HG03095 (cell line): Measurements from ENCODE around the gene CCDC149.

Experiments used
- ATAC-seq: cut with Tn5 transposase; IDR thresholded peaks from one replicate; pipeline ENCODE4 v1.9.1; 2021; ENCODE audit warnings: moderate library complexity; ENCODE audit not compliant: unreplicated experiment

Gene CCDC149

DNA sequence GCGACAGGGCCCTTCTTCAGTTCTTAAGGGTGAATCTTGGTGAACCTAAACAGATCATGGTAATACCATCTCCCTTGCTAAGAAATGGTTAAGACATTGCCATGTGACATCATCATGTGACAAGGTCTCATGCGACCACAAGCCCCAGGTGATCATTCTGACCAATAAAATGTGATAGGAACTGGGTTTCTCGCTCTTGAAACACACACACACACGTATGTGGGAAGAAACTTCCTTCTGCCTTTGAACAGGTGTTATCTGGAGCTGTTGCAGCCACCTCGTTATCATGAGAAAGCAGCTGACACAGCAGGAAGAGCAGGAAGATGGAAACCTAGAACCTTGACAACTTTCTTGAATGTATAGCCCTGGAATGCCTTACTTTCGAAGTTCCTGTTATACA lies 107.3 kb downstream of the CCDC149 start:
- ATAC-seq = no peak

DNA sequence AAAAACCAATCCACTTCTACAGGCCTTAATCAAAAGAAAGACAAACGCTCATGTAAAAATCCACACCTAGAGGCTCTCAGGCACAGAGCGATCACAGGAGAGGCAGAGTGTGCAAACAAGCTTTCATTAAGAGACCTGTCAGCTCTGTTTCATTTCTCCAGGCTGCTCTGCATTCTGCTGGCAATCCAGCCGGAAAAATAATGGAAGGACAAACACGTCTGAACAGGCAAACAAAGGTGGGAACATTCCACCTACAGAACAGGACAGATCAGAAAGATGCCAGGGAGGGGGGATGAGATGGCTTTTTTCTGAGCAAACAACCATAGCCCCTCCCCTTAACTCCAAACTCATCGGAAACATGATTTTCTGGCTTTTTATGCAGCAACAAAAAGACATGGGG lies 107.8 kb downstream of the CCDC149 start:
- ATAC-seq = no peak

DNA sequence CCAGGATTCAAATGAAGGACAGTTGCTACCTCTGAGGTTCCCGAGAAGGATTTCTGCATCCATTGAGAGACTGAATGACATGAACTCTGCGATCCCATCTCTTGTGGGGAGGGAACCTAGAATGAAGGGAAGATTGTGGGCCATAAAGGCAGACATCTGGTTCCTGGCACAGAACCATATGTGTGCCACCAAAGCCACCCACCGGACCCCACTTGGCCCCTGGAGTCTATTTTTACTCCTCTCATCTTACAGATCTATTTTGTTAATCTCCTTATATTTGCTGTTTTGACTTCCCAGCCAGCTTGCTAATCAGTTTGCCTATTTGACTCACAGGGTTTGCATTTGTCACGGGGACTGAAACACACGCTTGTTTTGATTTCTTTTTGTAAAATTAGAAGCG lies 110.2 kb downstream of the CCDC149 start:
- ATAC-seq = no peak

DNA sequence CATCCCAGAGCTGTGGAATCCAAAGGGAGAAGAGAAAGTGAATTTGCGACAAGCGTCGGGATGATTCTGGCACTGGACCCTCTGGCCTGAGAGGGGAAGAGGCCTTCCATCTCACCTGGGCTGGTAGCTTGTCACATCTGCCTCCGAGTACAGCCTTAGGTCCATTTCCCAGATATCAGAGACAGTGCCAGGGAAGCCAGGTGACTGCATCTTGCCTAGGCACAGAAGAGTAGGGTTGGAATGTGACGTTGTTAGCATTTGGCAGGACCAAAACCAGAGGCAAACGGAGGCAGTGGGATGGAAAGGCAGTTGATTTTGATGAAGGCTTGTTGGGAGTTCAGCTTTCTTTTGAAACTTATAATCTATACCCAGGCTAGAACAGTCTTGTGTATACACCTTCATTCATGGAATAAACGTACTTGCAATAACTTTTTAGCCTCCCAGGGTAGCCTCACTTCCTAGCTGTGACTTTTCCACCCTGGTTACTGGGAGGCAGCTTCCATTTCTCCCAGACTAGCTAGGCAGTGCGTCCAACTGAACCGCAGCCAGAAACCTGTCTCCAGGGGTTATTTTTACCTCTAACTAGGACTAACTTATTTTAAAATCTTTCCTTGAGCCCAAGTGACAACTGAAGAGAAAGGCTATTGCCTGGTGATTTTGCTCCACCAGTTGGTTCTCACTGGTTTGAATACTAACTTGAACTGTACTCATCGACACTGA lies 111.5 kb downstream of the CCDC149 start:
- ATAC-seq = no peak

DNA sequence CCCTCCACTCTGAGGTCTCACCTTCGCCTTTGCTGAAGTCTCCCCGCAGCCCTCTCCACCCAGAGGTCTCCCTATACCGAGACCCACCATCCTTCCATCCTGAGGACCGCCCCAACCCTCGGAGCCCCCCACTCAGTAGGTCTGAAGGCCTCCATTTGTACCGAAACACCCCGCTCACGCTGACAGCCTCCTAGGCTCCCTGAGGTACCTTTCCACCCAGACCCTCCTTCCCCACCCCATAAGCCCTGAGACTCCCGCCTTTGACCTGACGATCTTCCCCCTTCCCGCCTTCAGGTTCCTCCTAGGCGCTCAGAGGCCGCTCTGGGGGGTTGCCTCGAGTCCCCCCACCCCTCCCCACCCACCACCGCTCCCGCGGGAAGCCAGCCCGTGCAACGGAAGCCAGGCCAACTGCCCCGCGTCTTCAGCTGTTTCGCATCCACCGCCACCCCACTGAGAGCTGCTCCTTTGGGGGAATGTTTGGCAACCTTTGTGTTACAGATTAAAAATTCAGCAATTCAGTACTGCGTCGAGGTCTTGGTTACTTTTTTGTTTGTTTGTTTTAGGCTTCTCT lies 112.4 kb downstream of the CCDC149 start:
- no peak for ATAC-seq

DNA sequence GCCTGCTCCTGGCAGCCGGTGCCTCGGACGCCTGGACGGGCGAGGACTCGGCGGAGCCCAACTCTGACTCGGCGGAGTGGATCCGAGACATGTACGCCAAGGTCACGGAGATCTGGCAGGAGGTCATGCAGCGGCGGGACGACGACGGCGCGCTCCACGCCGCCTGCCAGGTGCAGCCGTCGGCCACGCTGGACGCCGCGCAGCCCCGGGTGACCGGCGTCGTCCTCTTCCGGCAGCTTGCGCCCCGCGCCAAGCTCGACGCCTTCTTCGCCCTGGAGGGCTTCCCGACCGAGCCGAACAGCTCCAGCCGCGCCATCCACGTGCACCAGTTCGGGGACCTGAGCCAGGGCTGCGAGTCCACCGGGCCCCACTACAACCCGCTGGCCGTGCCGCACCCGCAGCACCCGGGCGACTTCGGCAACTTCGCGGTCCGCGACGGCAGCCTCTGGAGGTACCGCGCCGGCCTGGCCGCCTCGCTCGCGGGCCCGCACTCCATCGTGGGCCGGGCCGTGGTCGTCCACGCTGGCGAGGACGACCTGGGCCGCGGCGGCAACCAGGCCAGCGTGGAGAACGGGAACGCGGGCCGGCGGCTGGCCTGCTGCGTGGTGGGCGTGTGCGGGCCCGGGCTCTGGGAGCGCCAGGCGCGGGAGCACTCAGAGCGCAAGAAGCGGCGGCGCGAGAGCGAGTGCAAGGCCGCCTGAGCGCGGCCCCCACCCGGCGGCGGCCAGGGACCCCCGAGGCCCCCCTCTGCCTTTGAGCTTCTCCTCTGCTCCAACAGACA lies 113.1 kb downstream of the CCDC149 start:
- no peak for ATAC-seq

DNA sequence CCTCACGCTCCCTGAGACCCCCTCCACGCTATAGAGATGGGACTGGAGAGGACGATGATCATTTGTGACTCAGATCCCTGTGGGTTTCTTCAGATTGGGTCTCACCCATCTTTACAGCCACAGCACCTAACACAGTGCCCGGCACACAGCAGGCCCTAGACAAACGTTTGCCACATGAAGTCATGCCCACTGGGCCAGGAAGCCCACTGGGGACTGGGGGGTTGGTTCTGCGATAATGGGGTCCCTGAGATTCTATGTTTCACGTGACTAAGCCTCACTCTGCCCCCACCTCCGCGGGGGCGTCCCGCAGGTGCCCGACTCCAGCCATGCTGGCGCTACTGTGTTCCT lies 113.7 kb downstream of the CCDC149 start:
- ATAC-seq = no peak

DNA sequence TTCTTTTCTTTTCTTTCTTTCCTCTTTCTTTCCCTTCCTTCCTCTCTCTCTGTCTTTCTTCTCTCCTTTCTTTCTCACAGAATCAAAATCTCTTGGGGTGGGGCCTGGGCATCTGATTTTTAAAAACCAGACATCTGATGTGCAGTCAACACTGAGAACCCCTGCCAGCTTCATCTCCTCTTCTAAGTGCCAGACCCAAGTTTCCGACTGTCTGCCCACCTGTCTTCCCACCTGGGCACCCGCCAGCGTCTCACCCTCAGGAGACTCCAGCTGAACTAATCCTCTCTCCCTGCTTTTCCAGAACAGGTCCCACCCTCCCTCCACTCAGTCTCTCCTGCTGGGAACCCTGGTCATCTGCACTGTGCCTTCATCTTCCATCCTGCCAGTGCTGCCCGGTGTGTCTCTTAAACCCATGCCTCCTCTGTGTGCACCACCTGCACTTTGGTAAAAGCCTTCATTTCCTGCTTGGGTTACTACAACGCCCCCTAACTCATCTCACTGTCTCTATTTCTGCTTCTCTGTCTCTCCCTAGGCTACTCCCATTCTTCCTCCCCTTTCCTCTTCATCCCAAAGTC lies 114.7 kb downstream of the CCDC149 start:
- ATAC-seq = no peak

DNA sequence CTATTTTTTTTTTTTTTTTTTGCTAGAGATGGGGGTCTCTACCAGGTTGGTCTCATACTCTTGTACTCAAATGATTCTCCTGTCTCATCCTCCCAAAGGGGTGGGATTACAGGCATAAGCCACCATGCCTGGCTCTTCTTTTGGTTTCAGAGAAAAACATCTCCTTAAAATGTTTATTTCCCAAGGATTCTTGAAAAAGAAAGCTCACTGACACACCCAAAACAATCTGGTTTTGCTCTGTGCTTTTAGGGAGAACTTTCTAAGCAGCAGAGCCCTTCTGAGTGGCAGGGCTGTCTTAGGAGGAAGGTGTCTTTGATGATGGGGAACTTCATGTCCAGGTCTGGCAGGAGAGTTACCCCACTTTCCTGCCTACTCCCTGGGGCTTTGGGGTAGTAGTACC lies 116.2 kb downstream of the CCDC149 start:
- ATAC-seq = no peak

DNA sequence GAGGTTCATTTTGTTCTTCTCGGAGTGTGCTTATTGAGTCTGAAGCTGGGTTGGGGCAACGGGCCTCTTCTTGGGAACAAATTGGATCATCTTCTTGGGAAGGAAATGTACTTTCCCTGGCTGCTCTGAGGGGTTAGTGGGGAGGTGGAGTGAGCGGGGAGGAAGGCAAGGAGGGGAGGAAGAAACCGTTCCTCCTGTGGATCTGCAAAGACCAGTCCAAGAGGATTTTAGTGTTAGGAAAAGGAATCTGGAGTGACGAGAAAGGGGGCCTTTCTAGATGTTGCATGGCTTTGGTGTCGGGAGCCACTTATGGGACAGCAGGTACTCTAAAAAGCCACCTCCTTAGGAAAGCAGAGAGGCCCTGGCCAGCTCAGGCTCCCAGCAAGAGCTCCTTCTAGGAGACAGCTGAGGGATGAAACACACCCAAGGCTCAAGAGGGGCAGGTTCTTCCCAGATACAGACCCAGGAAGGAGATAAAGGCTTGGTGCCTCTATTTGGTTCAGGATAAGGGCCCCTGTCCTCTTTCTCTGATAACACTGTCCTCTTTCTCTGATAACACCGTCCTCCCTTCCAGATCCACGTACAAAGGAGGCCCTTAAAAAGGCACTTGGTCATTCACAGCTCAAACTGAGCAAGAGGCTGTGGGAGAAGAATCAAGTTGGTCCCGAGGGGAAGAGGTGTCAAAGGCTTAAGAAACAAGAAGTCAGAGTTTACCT lies 117.0 kb downstream of the CCDC149 start:
- ATAC-seq = no peak

DNA sequence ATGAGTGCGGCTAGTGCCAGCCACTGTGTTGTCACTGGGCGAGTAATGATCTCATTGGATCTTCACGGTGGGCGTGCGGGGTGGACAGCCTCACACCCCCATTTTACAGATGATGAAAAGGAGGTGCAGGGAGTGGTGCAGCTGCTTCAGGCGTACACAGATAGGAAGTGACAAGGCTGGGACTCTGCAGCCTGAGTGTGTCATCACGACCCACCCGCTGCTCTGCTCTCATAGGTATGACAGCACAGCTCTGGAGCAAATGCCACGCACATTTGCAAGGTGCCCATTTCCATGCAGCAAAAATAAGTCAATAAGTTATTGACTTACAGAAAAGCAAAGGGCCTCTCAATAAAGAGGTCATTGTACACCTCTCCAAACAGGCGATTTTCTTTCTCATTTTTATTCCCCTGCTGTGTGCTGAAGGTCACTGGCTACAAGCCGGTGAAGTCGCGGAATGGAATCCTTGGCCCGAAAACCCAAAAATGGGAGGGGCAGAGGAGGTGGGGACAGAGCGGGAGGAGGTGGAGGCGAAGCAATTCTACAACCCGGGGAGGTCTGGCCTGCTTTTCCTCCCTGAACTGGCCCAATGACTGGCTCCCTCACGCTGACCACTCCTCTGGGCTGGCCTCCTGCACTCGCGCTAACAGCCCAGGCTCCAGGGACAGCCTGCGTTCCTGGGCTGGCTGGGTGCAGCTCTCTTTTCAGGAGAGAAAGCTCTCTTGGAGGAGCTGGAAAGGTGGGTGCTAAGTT lies 117.8 kb downstream of the CCDC149 start, which contains the start of gene SOD3:
SOD3 (plus strand) TSS at position 658 of the 750 bp plus-strand sequence. CDS start 3,949 bp downstream, outside the sequence.
- no peak for ATAC-seq

DNA sequence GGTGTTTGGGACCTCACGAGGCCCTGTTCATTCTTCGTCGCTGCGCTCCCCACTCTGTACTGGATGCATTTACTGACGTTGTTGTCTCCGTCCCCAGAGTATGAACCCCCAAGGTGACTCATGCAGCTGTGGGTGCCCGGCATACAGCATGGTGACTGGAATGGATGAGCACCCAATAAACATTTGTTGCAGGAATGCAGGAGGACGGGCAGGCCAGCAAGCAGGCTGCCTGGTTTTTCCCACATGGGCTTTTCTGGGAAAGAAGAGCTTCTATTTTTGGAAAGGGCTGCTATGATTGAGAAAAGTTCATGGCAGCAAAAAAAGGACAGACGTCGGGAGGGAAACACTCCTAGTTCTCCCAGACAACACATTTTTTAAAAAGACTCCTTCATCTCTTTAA lies 118.4 kb downstream of the CCDC149 start:
- ATAC-seq = no peak

DNA sequence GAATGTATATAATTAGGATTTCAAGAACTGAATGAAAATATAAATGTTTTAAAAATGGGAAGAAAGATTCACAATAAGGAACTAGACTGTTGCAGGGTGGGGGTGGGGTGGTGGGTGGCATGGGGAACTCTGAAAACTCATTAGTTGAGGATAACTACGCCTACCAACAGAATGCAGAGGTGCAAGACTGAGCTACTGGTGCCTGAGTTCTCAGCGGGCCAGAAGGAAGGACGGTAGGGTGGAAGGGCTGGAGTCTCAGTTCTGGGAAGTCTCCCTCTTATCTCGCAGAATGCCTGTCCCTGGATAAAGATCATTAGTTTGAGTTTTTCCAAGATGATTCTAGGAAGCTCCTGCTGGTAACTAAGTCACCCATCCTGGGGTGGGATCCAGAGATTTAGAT lies 118.8 kb downstream of the CCDC149 start:
- ATAC-seq = no peak

DNA sequence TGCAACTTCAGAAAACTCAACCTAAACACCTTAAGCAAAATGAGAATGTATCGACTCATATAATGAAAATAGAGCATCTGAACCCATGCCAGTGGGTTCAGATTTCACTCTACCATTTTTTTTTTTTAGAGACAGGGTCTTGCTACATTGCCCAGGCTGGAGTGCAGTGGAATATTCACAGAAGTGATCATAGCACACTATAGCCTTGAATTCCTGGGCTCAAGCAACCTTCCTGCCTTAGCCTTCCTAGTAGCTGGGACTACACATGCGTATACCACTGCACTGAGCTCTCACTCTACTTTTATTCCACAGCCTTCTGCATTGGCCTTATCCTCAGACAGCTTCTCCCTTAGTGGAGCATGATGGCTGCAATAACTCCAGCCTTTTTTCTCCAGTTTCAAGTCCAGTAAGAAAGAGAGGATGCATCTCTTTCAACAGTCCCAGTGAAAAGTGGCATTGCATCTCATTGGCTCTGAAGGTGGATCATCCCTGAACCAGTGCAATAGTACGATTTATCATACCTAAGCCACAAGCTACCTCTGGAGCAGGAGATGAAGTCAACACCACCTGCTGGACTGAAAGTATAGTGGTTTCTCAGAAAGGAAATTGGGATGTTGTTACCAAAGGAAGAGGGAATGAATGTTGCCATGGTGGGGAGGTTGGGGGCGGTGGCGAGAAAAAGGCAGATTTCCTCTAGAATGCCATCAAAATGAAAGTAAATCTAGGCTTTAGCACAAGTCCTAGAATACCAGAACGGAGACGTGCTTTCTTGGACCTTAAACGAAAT lies 119.4 kb downstream of the CCDC149 start:
- ATAC-seq = no peak

DNA sequence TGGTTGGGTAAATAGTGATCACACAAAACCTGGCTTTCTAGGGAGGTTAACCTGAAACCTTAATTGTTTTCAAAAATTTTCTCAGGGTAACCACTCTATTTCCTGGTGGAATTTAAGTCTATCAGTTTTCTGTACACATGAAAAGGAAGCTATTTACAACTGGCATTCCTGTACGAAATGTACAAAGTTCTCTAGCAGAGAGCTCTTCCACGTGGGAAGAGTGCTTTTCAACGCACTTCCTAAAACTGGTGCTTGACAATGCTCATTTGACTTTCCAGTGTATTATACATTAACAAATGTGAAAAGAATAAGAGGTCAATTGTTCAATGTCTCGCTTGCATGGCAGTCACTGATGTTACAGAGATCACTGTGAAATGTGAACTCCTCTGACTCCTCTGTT lies 120.3 kb downstream of the CCDC149 start:
- ATAC-seq = no peak

DNA sequence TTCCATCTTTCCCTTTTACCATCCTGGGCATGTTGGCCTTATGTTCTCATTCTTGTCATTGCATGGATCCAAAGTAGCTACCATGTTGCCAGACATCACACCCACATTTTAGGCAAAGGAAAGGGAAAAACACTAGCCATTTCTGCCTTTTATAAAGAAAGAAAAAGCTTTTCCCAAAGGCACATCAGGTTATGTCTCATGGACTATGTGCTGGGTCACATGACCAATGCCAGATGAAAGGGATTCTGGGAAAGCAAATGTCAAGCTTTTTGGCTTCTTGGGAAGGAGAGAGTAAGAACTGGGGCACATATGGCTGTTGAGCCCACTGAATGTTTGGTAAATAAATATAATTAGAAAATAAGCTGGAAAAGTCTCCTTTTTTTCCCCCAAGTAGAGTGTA lies 121.8 kb downstream of the CCDC149 start:
- ATAC-seq = no peak

DNA sequence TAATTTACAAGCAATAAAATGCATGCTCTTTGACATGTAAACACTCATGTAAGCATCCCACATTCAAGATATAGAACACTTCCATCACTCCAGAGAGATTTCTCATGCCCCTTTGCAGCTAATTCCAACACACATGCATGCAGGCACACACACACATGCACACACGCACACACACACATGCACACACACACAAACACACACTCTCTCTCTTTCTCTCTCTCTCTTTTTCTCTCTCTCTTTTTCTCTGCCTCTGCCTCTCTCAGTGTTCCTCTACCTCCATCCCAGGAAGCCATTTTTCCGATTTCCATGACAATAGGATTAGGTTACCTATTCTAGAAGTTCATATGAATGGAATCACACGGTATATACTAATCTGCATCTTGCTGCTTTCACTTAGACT lies 129.3 kb downstream of the CCDC149 start:
- no peak for ATAC-seq

DNA sequence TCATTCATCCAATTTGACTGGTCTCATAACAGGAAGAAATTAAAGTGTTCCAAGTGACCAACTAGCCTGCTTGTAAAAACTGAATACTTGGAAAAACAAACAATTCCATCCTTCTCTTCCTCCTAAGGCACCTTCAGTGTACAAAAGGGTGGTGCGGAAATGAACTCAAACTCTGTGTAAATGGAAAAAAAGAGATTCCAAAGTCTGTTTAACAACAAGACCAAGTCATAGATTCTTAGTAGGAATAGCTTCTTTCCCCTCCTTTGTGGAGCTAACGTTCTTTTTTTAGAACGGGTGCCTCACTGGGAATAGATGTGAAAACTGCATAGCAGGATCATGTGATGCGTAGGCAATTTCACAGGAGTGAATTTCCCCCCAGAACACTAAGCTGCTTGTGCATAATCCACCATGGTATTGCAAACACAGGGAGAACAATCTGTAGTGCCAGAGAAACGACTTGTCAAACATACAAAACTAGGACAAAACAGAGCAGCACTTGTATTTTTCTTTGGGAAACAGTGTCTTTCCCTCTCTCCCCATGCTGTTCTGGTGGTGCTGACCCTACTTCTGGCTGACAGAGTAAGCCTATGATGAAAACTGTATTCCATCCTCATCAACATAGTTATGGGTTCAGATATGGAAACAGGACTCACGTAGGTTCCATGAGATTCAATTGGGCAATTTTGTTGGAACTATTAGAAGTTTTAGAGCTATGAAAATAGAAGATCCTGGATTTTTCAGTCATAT lies 130.7 kb downstream of the CCDC149 start:
- no peak for ATAC-seq

DNA sequence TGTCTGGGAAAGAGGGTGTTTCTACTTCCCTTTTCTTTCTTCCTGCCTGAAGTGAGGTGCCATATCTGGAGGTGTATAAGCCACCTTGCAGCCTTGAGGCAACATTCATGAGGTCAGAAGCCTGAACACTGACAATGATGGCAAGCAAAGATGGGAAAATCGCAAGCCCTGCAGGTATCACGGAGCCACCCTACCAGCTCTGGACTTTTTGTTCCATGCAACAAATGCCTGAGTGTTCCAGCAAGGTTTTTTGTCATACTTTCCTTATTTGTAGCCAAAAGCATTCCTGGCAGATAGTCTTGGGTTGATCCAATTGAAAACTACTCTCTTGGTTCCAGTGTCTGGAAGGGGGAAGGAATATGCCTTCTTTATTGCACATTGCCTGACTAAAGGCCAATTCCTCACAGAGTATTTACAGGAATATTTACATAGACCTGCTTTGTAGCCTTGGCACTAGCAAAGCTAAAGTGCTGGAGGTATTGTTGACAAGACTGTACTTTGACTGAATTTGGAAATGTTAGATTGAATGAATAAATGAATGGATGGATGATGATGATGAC lies 131.8 kb downstream of the CCDC149 start:
- ATAC-seq = no peak
